Measurements from ENCODE around the gene PRSS22. TPM values are rescaled to one million over a fixed set of nuclear protein-coding genes. Genes with fewer than 3 reads are reported as not detected.

Gene PRSS22
- total and polyA plus RNA-seq, 2 experiments from 2014 or later, result 1.3 to 2.0 TPM

DNA sequence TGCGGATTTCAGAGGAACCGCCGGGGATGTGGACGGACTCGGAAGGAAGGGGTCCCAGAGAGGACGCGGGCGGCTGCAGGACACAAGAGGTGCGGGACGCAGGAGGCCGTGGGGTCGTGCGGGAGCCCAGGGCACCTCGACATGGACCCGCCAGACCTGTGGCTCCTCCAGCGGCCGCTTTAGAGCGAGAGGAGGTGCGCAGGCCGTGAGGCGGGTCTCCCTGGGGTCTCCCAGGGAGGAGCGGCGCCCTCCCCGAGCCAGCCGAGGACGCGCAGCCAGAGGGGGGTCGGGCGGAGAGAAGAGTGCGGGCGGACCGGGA lies 46.9 kb upstream of the PRSS22 start (continued):
- TF ChIP-seq, protein P1, sequence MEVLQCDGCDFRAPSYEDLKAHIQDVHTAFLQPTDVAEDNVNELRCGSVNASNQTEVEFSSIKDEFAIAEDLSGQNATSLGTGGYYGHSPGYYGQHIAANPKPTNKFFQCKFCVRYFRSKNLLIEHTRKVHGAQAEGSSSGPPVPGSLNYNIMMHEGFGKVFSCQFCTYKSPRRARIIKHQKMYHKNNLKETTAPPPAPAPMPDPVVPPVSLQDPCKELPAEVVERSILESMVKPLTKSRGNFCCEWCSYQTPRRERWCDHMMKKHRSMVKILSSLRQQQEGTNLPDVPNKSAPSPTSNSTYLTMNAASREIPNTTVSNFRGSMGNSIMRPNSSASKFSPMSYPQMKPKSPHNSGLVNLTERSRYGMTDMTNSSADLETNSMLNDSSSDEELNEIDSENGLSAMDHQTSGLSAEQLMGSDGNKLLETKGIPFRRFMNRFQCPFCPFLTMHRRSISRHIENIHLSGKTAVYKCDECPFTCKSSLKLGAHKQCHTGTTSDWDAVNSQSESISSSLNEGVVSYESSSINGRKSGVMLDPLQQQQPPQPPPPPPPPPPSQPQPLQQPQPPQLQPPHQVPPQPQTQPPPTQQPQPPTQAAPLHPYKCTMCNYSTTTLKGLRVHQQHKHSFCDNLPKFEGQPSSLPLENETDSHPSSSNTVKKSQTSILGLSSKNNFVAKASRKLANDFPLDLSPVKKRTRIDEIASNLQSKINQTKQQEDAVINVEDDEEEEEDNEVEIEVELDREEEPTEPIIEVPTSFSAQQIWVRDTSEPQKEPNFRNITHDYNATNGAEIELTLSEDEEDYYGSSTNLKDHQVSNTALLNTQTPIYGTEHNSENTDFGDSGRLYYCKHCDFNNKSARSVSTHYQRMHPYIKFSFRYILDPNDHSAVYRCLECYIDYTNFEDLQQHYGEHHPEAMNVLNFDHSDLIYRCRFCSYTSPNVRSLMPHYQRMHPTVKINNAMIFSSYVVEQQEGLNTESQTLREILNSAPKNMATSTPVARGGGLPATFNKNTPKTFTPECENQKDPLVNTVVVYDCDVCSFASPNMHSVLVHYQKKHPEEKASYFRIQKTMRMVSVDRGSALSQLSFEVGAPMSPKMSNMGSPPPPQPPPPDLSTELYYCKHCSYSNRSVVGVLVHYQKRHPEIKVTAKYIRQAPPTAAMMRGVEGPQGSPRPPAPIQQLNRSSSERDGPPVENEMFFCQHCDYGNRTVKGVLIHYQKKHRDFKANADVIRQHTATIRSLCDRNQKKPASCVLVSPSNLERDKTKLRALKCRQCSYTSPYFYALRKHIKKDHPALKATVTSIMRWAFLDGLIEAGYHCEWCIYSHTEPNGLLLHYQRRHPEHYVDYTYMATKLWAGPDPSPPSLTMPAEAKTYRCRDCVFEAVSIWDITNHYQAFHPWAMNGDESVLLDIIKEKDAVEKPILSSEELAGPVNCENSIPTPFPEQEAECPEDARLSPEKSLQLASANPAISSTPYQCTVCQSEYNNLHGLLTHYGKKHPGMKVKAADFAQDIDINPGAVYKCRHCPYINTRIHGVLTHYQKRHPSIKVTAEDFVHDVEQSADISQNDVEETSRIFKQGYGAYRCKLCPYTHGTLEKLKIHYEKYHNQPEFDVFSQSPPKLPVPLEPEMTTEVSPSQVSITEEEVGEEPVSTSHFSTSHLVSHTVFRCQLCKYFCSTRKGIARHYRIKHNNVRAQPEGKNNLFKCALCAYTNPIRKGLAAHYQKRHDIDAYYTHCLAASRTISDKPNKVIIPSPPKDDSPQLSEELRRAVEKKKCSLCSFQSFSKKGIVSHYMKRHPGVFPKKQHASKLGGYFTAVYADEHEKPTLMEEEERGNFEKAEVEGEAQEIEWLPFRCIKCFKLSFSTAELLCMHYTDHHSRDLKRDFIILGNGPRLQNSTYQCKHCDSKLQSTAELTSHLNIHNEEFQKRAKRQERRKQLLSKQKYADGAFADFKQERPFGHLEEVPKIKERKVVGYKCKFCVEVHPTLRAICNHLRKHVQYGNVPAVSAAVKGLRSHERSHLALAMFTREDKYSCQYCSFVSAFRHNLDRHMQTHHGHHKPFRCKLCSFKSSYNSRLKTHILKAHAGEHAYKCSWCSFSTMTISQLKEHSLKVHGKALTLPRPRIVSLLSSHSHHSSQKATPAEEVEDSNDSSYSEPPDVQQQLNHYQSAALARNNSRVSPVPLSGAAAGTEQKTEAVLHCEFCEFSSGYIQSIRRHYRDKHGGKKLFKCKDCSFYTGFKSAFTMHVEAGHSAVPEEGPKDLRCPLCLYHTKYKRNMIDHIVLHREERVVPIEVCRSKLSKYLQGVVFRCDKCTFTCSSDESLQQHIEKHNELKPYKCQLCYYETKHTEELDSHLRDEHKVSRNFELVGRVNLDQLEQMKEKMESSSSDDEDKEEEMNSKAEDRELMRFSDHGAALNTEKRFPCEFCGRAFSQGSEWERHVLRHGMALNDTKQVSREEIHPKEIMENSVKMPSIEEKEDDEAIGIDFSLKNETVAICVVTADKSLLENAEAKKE (CRISPR knock-in tag; IDR thresholded peaks at IDR 0.05), result no peak
- TF ChIP-seq, protein P2, sequence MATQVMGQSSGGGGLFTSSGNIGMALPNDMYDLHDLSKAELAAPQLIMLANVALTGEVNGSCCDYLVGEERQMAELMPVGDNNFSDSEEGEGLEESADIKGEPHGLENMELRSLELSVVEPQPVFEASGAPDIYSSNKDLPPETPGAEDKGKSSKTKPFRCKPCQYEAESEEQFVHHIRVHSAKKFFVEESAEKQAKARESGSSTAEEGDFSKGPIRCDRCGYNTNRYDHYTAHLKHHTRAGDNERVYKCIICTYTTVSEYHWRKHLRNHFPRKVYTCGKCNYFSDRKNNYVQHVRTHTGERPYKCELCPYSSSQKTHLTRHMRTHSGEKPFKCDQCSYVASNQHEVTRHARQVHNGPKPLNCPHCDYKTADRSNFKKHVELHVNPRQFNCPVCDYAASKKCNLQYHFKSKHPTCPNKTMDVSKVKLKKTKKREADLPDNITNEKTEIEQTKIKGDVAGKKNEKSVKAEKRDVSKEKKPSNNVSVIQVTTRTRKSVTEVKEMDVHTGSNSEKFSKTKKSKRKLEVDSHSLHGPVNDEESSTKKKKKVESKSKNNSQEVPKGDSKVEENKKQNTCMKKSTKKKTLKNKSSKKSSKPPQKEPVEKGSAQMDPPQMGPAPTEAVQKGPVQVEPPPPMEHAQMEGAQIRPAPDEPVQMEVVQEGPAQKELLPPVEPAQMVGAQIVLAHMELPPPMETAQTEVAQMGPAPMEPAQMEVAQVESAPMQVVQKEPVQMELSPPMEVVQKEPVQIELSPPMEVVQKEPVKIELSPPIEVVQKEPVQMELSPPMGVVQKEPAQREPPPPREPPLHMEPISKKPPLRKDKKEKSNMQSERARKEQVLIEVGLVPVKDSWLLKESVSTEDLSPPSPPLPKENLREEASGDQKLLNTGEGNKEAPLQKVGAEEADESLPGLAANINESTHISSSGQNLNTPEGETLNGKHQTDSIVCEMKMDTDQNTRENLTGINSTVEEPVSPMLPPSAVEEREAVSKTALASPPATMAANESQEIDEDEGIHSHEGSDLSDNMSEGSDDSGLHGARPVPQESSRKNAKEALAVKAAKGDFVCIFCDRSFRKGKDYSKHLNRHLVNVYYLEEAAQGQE (IDR thresholded peaks at IDR 0.05; ENCODE audit: unreplicated experiment), result no peak
- no peak for TF ChIP-seq JUNB (IDR thresholded peaks at IDR 0.05; ENCODE audit: unreplicated experiment)
- TF ChIP-seq ZNF114 (CRISPR knock-in tag; IDR thresholded peaks at IDR 0.05), result no peak

Measured in GM23338 (cell line).